SK-N-SH (cell line): Measurements from ENCODE around the gene CPLX1. TPM values are rescaled to one million over a fixed set of nuclear protein-coding genes. Genes with fewer than 3 reads are reported as not detected.

Experiments
- CTCF ChIA-PET: fragments of 300-600, 350-600 bp; formaldehyde crosslinking; extraction: SDS; loops from one replicate; lab custom pipeline; 2021; lab: Yijun Ruan, JAX
- POLR2A ChIA-PET: fragments of 350-600 bp; sonication (Branson Sonifier 250); formaldehyde crosslinking; extraction: SDS; loops from one replicate; lab custom pipeline; 2020; ENCODE audit warnings: antibody characterized with exemption, inconsistent platforms; lab: Yijun Ruan, JAX
- DNase-seq: peaks from one replicate; pipeline ENCODE4 v3.0.0; 2012
- H2AFZ ChIP-seq: fragments of 200-600 bp; sonication (generic); 2 replicates; pipeline ENCODE4 v1.8.1; 2016; ENCODE audit warnings: antibody characterized with exemption, mild to moderate bottlenecking, low read depth
- H3F3A ChIP-seq: fragments of 200-600 bp; sonication (generic); replicated peaks from 2 replicates; pipeline ENCODE3; 2016; ENCODE audit warnings: antibody characterized with exemption, mild to moderate bottlenecking; ENCODE audit not compliant: insufficient read depth
- H3K27ac ChIP-seq, 2 experiments: fragments of 200-500 bp in 1 of 2; fragments of 200-600 bp in 1 of 2; sonication (Bioruptor generic) in 1 of 2; sonication (generic), shearing (Covaris generic) in 1 of 2; 2 replicates each; pipeline versions ENCODE4 v1.5.1 to v1.6.1; 2014 to 2016; ENCODE audit warnings: low read depth in 2 of 2, inconsistent platforms in 1 of 2, low read length in 1 of 2, mild to moderate bottlenecking in 1 of 2, mixed read lengths in 1 of 2
- H3K27me3 ChIP-seq: fragments of 200-600 bp; sonication (generic), shearing (Covaris generic); 2 replicates; pipeline ENCODE4 v1.6.1; 2016; ENCODE audit warnings: mixed run types; ENCODE audit not compliant: insufficient read depth
- H3K36me3 ChIP-seq, 2 experiments: fragments of 200-500 bp in 1 of 2; fragments of 200-600 bp in 1 of 2; sonication (Bioruptor generic) in 1 of 2; sonication (generic) in 1 of 2; replicated peaks in 1 of 2; 2 replicates each; pipeline versions ENCODE3 to v1.5.1; 2014 to 2016; ENCODE audit warnings: low read length in 1 of 2, mild to moderate bottlenecking in 1 of 2; ENCODE audit not compliant: insufficient read depth in 2 of 2, control insufficient read depth in 1 of 2
- H3K4me1 ChIP-seq, 2 experiments: fragments of 200-500 bp in 1 of 2; fragments of 200-600 bp in 1 of 2; sonication (Bioruptor generic) in 1 of 2; sonication (generic), shearing (Covaris generic) in 1 of 2; 2 replicates each; pipeline versions ENCODE4 v1.5.1 to v1.6.1; 2014 to 2016; ENCODE audit warnings: low read depth in 1 of 2, low read length in 1 of 2, mixed run types in 1 of 2; ENCODE audit not compliant: insufficient read depth in 2 of 2, control insufficient read depth in 1 of 2
- H3K4me2 ChIP-seq: fragments of 200-600 bp; sonication (generic), shearing (Covaris generic); 2 replicates; pipeline ENCODE4 v1.6.1; 2017; ENCODE audit warnings: mixed run types
- H3K4me3 ChIP-seq, 2 experiments: fragments of 200-500 bp in 1 of 2; fragments of 200-600 bp in 1 of 2; sonication (Bioruptor generic) in 1 of 2; sonication (generic), shearing (Covaris generic) in 1 of 2; 2 replicates each; pipeline versions ENCODE4 v1.5.1 to v1.8.1; 2014 to 2016; ENCODE audit warnings: low read depth in 2 of 2, inconsistent platforms in 1 of 2, low read length in 1 of 2, mild to moderate bottlenecking in 1 of 2, mixed read lengths in 1 of 2, moderate library complexity in 1 of 2
- H3K79me2 ChIP-seq: fragments of 200-600 bp; sonication (generic); 2 replicates; pipeline ENCODE4 v1.8.1; 2017; ENCODE audit warnings: mild to moderate bottlenecking; ENCODE audit not compliant: insufficient read depth
- H3K9ac ChIP-seq: fragments of 200-600 bp; sonication (generic); 2 replicates; pipeline ENCODE4 v1.6.1; 2017; ENCODE audit warnings: mixed run types
- H3K9me2 ChIP-seq: fragments of 200-600 bp; sonication (generic); 2 replicates; pipeline ENCODE4 v1.6.1; 2017; ENCODE audit warnings: mixed run types
- H3K9me3 ChIP-seq: fragments of 200-600 bp; sonication (generic); 2 replicates; pipeline ENCODE4 v1.6.1; 2017; ENCODE audit warnings: mixed run types, mild to moderate bottlenecking, moderate library complexity
- H4K20me1 ChIP-seq: fragments of 200-600 bp; sonication (generic); 2 replicates; pipeline ENCODE4 v1.6.1; 2017; ENCODE audit warnings: mild to moderate bottlenecking, mixed run types; ENCODE audit not compliant: insufficient read depth
- ELF1 ChIP-seq: IDR thresholded peaks from 2 replicates; pipeline ENCODE4 v1.4.0; 2012
- EP300 ChIP-seq, 2 experiments: IDR thresholded peaks; 2 replicates each; pipeline versions ENCODE4 v1.4.0 to v1.6.1; 2012; ENCODE audit warnings: borderline replicate concordance in 1 of 2, low read depth in 1 of 2, low read length in 1 of 2
- EZH2phosphoT487 ChIP-seq: fragments of 200-600 bp; sonication (generic); IDR thresholded peaks from 2 replicates; pipeline ENCODE4 v1.6.1; 2017; ENCODE audit warnings: low read depth, mixed run types, mild to moderate bottlenecking, antibody characterized with exemption, moderate library complexity, borderline replicate concordance
- FOSL2 ChIP-seq: IDR thresholded peaks from 2 replicates; pipeline ENCODE4 v1.4.0; 2012; ENCODE audit warnings: low read depth, mild to moderate bottlenecking, moderate library complexity, borderline replicate concordance
- FOXM1 ChIP-seq: IDR thresholded peaks from 2 replicates; pipeline ENCODE4 v1.4.0; 2012; ENCODE audit warnings: low read depth, mild to moderate bottlenecking
- GABPA ChIP-seq: IDR thresholded peaks from 2 replicates; pipeline ENCODE4 v1.4.0; 2012; ENCODE audit warnings: low read depth, mild to moderate bottlenecking
- GATA2 ChIP-seq: sonication (generic); formaldehyde crosslinking; IDR thresholded peaks from 2 replicates; pipeline ENCODE4 v1.5.0; 2020; ENCODE audit warnings: mild to moderate bottlenecking, missing genetic modification reagents
- MXI1 ChIP-seq: IDR thresholded peaks from 2 replicates; pipeline ENCODE4 v1.6.1; 2012; ENCODE audit warnings: mild to moderate bottlenecking, low read depth, low read length, improper control_type of control experiment
- NRF1 ChIP-seq: IDR thresholded peaks from 2 replicates; pipeline ENCODE4 v1.6.1; 2012; ENCODE audit warnings: low read depth, mild to moderate bottlenecking, low read length
- PBX3 ChIP-seq: IDR thresholded peaks from 2 replicates; pipeline ENCODE4; 2012
- POLR2AphosphoS5 ChIP-seq: IDR thresholded peaks from 2 replicates; pipeline ENCODE4 v1.6.1; 2012; ENCODE audit warnings: low read depth, low read length
- RCOR1 ChIP-seq: fragments of 150-350 bp; IDR thresholded peaks from 2 replicates; pipeline ENCODE4 v1.6.1; 2017; ENCODE audit warnings: antibody characterized with exemption, low read length
- SIN3A ChIP-seq: IDR thresholded peaks from 2 replicates; pipeline ENCODE4 v1.6.1; 2012; ENCODE audit warnings: low read depth, mild to moderate bottlenecking, low read length, moderate library complexity, borderline replicate concordance
- SMC3 ChIP-seq: IDR thresholded peaks from 2 replicates; pipeline ENCODE4 v1.6.1; 2012; ENCODE audit warnings: low read depth, low read length, improper control_type of control experiment
- TAF1 ChIP-seq: IDR thresholded peaks from 2 replicates; pipeline ENCODE4 v1.6.1; 2012; ENCODE audit warnings: low read depth, mild to moderate bottlenecking, low read length, moderate library complexity, borderline replicate concordance
- TCF12 ChIP-seq: IDR thresholded peaks from 2 replicates; pipeline ENCODE4 v1.4.0; 2012
- USF2 ChIP-seq: fragments of 150-350 bp; IDR thresholded peaks from 2 replicates; pipeline ENCODE4 v1.6.1; 2017; ENCODE audit warnings: antibody characterized with exemption, low read length, low read depth, borderline replicate concordance
- YY1 ChIP-seq: IDR thresholded peaks from 2 replicates; pipeline ENCODE4 v1.4.0; 2012; ENCODE audit warnings: low read depth, mild to moderate bottlenecking
- ZBTB33 ChIP-seq: IDR thresholded peaks from 2 replicates; pipeline ENCODE4 v1.4.0; 2012; ENCODE audit warnings: low read depth, borderline replicate concordance
- WGBS: methylation state at CpG from one replicate; pipeline ENCODE4 v1.1.6; 2017; ENCODE audit warnings: low lambda C conversion rate; 5-methylcytosine and 5-hydroxymethylcytosine counted together
- polyA plus RNA-seq, 3 experiments: library from polyadenylated mRNA; depleted of rRNA; stranded (reverse); fragments of >200 nt; gene quantifications; 2 replicates each; pipeline ENCODE4 v1.2.3, GENCODE V29; 2012

Gene CPLX1
- polyA plus RNA-seq, 1 of the 3 experiments (the other 2 are of a cell fraction): 0.56 TPM

GRCh38 chr4:849478-850175 lies 23.7 kb upstream of the CPLX1 start:
- POLR2A ChIA-PET: no interaction called here
- Histone ChIP-seq H3K4me1 (no peaks in the 10 kb centered on the region; a peak in 1 of 4 replicates), H3K4me2 (no peak overlapping the region), H3K9ac (no peak overlapping the region), H3K9me2 (no peaks in the 10 kb centered on the region), H2AFZ (no peak overlapping the region), H3K27me3 (no peaks in the 10 kb centered on the region), H3K27ac (no peak overlapping the region), H4K20me1 (no peaks in the 10 kb centered on the region), H3K36me3 (peaks cover 0 to 13% of the 10 kb centered on the region in 2 experiments), H3K9me3 (no peaks in the 10 kb centered on the region), H3F3A (no peaks in the 10 kb centered on the region), H3K4me3 (no peak overlapping the region), H3K79me2 (no peaks in the 10 kb centered on the region)
- no peak for TF ChIP-seq SMC3
- TF ChIP-seq SIN3A: no peak
- TF ChIP-seq NRF1: no peak
- no peak for TF ChIP-seq RCOR1
- no peak for TF ChIP-seq GATA2 (CRISPR knock-in tag)
- TF ChIP-seq ELF1: no peak
- no peak for TF ChIP-seq TCF12
- TF ChIP-seq EP300 (IDR thresholded peaks at IDR 0.05; ENCODE audit: borderline replicate concordance in 1 of 2, low read depth in 1 of 2, low read length in 1 of 2): no peak
- no peak for TF ChIP-seq ZBTB33
- no peak for TF ChIP-seq GABPA
- no peak for TF ChIP-seq TAF1
- no peak for TF ChIP-seq PBX3
- DNase-seq: peak; percentile 24
- CTCF ChIA-PET: interaction anchor here (0.8 kb wide), 1 partner anchor 9 kb away, joined by 3 read pairs; no protein-coding TSS in a partner anchor
- WGBS: 96% methylated on average over 16 of the region's 50 CpGs

- Histone ChIP-seq H3K9me2 (no peaks in the 10 kb centered on the region), H3K27me3 (no peaks in the 10 kb centered on the region), H3F3A (no peaks in the 10 kb centered on the region), H2AFZ (no peak overlapping the region), H3K9ac (no peak overlapping the region), H3K36me3 (peaks cover 0 to 13% of the 10 kb centered on the region in 2 experiments), H3K9me3 (no peaks in the 10 kb centered on the region), H3K27ac (no peak overlapping the region), H3K79me2 (no peaks in the 10 kb centered on the region), H3K4me3 (no peak overlapping the region), H4K20me1 (no peaks in the 10 kb centered on the region), H3K4me1 (no peaks in the 10 kb centered on the region; a peak in 1 of 4 replicates), H3K4me2 (no peak overlapping the region)
- POLR2A ChIA-PET: no interaction called here
- 94% methylated on average over 18 of the region's 27 CpGs for WGBS
- CTCF ChIA-PET: interaction anchor here (0.8 kb wide), 1 partner anchor 9 kb away, joined by 3 read pairs; no protein-coding TSS in a partner anchor
- peak; percentile 25 for DNase-seq
- TF ChIP-seq FOXM1: no peak
- TF ChIP-seq YY1: no peak
- no peak for TF ChIP-seq EP300 (IDR thresholded peaks at IDR 0.05; ENCODE audit: borderline replicate concordance in 1 of 2, low read depth in 1 of 2, low read length in 1 of 2)
- no peak for TF ChIP-seq USF2
- no peak for TF ChIP-seq POLR2AphosphoS5
- TF ChIP-seq NRF1: no peak
- no peak for TF ChIP-seq MXI1
- no peak for TF ChIP-seq FOSL2
- no peak for TF ChIP-seq EZH2phosphoT487
- no peak for TF ChIP-seq ELF1
- no peak for TF ChIP-seq ZBTB33
- TF ChIP-seq GABPA: no peak
Measured at GRCh38 chr4:848803-849477, 23.0 kb upstream of the CPLX1 start.
